Measurements from ENCODE around the gene NOL4L.
"Not testable (repeated sequence)": the region's sequence is repeated elsewhere in the genome, so short reads cannot be mapped to it uniquely, and the experiment has no call there.

NOL4L gene

GRCh38 chr20:32580970-32581838, 3.9 kb downstream of the NOL4L start:
- no peak for TF ChIP-seq CTCF (IDR thresholded peaks at IDR 0.05; ENCODE audit: insufficient read depth, low read depth, low read length, missing control alignments)
- no peak for DNase-seq (ENCODE audit: low read depth)
- H3K4me3 ChIP-seq (ENCODE audit: low read depth, low read length) = no peak overlapping the region

DNA sequence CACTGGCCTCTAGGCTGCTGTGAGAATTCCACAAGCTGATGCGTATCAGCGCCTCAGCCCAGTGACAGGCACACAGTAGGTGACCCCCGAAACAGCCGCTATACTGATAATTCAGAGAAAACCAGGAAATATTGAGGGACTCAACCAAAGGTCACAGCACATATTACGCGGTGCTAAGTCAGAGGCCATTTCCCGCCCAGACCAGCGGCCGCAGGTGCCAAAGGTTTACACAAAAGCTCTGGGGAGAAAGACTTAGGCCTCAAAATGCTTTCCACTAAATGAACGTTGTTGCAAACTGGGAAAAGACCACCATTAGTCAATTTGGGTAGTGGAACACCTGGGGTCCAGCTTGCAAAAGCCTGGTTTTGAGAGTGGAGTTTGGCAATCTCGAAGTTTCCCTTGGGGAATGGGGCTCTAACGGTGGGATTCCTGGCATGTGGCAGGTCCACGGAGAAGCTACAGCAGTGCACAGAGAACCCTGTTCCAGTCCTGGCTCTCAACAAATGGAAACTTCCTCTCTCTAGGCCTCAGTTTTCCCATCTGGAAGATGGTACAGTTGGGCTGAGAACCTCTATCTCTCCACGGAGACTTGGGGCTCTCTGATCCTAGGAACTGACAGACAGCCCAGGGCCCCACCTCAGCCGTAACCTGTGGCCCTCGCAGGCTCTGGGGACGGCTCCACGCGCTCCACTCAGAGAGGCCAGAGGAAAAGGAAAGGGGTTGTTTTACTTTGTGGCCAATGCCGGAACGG, 4.7 kb downstream of the NOL4L start:
- H3K4me3 ChIP-seq (ENCODE audit: low read depth, low read length) = no peak overlapping the region
- DNase-seq (ENCODE audit: low read depth) = no peak
- TF ChIP-seq CTCF (IDR thresholded peaks at IDR 0.05; ENCODE audit: insufficient read depth, low read depth, low read length, missing control alignments) = no peak

GRCh38 chr20:32578840-32579390, 6.2 kb downstream of the NOL4L start:
- H3K4me3 ChIP-seq (ENCODE audit: low read depth, low read length) = no peak overlapping the region
- TF ChIP-seq CTCF (IDR thresholded peaks at IDR 0.05; ENCODE audit: insufficient read depth, low read depth, low read length, missing control alignments) = no peak
- no peak for DNase-seq (ENCODE audit: low read depth)

- not testable (repeated sequence) for H3K4me3 ChIP-seq (ENCODE audit: low read depth, low read length); DNase-seq (ENCODE audit: low read depth)
These were observed 7.1 kb downstream of the NOL4L start for GRCh38 chr20:32578062-32578461.

DNA sequence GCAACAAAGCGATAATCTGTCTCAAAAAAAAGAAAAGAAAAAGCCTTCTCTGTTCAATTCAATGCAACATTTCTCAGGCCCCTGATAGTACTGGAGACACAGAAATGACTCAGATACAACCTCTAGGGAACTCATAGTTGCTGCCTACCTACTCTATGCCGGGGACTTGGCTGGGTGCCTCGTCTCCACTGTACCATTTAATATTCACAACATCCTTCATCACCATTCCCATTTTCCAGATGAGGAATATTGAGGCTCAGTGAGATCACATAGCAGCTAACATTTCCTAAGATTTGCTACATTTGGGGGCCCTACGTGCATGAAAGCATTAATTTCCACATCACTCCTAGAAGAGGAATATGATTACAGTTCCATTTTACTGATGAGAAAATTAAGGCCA, 7.5 kb downstream of the NOL4L start:
- no peak for TF ChIP-seq CTCF (IDR thresholded peaks at IDR 0.05; ENCODE audit: insufficient read depth, low read depth, low read length, missing control alignments)
- no peak overlapping the region for H3K4me3 ChIP-seq (ENCODE audit: low read depth, low read length)
- DNase-seq (ENCODE audit: low read depth) = no peak

DNA sequence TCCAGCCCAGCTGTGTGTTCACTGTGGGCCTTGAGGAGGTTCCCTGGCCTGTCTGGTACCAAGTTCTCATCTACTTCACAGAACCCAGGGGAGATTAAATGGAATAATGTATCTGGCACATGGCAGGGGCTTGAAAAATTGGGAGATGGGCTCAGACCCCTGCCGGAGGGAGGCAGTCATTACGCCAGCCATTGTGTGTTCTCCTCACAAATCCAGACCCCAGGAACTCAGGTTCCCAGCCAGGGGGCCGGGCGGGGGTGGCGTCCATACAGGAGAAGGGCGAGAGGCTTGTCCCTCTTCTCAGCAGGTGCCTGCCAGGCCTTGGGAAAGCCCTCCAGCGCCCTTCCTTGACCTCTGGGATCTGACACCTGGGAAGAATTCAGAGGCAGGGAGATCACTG, 8.1 kb downstream of the NOL4L start:
- H3K4me3 ChIP-seq (ENCODE audit: low read depth, low read length) = no peak overlapping the region
- no peak for TF ChIP-seq CTCF (IDR thresholded peaks at IDR 0.05; ENCODE audit: insufficient read depth, low read depth, low read length, missing control alignments)
- no peak for DNase-seq (ENCODE audit: low read depth)

DNA sequence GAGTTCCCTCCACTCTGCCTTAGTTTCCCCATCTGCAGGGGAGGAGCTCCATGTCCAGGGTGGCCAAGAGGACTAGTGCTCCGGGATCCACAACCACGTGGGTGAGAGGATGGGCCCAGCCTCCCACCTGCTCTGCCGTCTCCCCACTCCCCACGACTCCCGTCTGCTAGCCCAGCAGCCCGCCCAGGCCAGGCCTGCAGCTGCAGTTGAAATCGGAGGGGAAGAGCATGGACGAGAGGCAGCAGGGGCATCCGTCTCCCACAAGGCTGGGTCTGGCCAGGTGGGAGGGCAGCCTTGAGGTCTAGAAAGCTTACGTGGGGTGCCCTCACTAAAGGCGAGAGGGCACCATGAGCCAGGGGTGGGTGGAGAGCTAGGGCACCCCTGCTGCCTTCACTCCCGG, 8.6 kb downstream of the NOL4L start:
- no peak for DNase-seq (ENCODE audit: low read depth)
- H3K4me3 ChIP-seq (ENCODE audit: low read depth, low read length) = no peak overlapping the region
- TF ChIP-seq CTCF (IDR thresholded peaks at IDR 0.05; ENCODE audit: insufficient read depth, low read depth, low read length, missing control alignments) = no peak
